ENCODE measurements around the gene ALDH1A1. TPM values are rescaled to one million over a fixed set of nuclear protein-coding genes. Genes with fewer than 3 reads are reported as not detected.

ALDH1A1 gene
- 527 TPM for total RNA-seq

DNA sequence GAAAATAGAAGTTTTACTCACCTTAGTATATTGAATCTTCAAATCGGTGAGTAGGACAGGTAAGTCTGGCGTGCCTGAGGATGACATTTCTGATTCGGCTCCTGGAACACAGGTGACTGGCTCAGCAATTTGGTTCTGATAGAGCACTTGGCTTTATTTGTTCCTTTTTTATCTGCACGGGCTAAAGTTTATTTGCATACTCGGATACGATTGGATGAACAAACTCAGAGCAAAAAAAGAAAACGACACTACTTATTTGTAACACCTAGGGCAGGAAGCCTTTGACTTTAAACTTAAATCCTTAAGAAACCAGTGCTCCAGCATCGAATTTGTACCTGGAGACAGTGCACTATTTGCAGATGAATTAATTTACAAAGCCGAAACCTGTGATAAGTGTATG, at the start of gene ALDH1A1:
Gene ALDH1A1 (minus strand): TSS at position 140 of the 400 bp plus-strand sequence. CDS start 53 bp downstream, at position 87.
- DNase-seq (ENCODE audit: low spot score) (peak; percentile 80), ATAC-seq (peak; percentile 76)

DNA sequence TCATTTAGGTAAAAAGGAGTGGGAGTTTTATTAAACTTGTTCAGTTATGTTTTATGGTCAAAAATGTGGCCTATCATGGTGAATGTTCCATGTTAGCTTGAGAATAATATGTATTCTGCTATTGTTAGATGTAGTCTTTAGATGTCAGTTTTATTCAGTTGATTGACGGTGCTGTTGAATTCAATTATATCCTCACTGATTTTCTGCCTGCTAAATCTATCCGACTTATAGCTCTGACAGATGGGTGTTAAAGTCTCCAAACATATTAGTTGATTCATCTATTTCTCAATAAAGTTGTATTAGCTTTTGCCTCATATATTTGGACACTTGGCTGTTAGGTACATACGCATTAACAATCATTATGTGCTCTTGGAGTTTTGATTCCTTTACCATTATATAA, 49.0 kb upstream of the ALDH1A1 start:
- ATAC-seq (no peak), DNase-seq (ENCODE audit: low spot score) (no peak)

DNA sequence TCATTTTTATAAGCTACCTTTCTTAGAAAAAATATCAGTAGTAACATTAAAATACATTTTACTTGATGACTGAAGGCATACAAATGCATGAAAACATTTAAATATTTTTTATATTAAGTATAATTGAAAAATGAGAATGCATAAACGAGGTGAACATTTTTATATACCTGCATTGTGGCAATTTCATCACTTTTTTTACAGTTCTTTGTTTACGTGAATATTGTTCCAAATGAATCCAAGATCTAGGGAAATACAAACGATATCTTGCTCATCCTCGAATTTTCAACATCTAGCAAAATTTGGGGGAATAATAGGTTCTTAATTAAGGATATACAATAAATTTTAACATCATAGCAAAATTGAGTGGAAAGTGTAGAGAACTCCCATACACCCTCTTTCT, 45.5 kb upstream of the ALDH1A1 start:
- DNase-seq (ENCODE audit: low spot score): no peak
- no peak for ATAC-seq

DNA sequence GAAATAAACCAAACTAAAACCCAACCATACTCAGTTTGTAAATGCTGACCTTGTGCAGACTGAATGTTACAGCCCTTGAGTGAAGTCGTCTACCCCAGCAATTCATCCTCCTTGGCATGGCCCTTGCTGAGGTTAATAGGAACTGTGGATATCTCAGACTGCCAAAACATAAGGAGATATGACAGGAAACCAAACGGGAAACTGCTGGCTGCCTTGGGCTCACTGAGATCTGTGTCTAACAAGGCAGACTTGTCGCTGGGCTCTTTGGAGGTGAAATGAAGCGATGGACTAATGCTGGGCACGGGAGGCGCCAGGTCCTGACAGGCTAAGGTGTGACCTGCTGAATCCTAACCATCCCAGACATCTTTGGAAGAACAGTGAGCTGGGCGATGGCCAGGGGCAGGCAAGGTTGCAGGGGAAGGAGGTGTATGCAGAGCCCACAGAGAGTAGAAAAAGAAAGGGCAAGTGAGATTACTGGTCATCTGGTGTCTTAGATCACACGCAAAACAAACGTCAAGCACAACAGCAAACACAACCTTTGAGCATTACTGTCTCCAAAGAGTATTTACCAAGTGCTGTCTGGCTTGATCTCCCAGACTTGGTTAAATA, 44.6 kb upstream of the ALDH1A1 start:
- ATAC-seq (peak; percentile 96), DNase-seq (ENCODE audit: low spot score) (peak; percentile 89)

DNA sequence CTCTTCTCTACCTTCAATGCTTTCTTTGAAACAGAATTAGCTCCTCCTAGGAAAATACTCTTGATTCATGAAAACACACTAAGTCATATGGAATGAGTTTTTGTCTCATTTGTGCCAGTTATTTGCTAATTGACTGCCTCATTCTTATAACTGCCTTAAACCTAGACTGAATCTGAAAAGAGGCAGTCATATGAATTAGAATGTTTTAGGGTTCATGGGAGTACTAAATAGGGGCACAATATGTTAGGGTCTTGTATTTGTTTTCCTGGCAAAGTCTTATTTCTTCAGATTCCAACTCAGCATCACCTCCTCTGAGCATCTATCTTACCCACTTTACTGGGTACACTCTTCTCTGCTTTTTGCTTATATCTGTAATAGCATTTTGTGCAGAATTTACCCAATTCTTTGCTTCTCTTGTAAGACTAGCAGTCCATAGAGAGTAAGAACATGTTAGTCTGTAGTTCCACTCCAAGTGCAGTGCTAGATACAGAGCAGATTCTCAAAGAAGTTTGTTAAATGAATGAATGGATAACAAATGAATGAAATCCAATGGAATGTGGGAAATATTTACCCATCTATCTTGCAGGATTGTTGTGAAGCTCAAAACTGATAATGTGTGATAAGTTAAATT, 43.9 kb upstream of the ALDH1A1 start:
- DNase-seq (ENCODE audit: low spot score) (no peak), ATAC-seq (peak; percentile 5)

DNA sequence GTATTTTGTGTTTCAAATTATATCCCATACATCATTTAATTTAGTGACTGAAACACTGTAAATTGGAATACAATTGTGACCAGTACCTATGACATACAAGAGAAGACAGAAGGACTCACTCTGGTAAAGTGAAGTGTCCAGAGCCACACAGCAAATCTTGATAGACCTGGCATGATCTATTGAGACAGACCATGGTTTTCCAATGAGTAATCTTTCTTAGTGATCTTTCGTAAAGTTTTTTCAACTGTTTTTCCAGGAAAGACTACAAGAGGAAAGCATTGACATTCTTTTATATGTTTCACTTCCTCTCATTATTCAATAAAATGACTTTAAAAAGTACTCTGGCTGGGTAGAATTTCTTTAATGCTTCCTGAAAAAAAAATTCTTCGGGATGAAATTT, 43.3 kb upstream of the ALDH1A1 start:
- ATAC-seq (no peak), DNase-seq (ENCODE audit: low spot score) (no peak)

DNA sequence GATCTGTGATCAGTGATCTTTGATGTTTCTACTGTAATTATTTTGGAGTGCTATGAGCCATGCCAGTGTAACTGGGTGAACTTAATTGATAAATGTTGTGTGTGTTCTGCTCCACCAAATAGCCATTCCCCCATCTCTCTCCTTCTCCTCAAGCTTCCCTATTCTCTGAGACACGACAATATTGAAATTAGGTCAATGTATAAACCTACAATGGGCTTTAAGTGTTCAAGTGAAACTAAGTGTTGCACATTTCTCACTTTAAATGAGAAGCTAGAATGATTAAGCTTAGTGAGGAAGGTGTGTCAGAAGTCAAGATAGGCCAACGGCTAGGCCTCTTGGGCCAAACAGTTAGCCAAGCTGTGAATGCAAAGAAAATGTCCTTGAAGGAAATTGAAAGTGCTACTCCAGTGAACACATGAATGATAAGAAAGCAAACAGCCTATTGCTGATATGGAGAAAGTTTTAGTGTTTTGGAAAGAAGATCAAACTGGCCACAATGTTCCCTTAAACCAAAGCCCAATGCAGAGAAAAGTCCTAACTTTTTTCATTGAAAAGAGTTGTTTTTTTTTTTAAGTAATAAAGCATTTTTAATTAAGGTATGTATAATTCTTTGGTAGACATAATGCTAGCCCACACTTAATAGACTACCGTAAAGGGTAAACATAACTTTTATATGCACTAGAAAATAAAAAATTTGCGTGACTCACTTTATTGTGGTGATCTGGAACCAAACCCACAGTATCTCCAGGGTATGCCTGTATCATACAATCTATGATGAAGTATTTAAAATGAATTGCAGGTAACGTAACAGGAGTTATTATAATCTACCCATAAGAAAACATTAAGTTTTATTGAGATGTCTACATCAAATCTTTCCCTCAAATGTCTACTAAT, 42.5 kb upstream of the ALDH1A1 start:
- ATAC-seq (no peak), DNase-seq (ENCODE audit: low spot score) (no peak)

DNA sequence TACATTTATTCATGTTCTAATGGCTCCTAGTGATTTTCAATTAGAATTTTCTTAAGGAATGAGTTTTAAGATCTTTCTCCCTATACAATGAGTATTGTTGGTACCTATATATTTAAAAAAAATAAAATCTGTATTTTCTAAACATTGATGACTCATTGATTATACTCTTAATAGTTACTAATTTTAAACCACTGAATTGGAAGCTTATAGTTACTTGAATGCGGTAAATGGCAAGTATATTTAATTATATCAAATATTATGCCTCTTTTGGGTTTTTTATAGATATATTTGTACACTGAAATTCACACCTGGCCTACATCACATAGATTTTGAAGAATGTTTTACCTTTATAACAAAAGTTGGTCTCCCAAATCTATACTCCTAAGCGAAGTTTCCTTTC, 38.9 kb upstream of the ALDH1A1 start:
- ATAC-seq (no peak), DNase-seq (ENCODE audit: low spot score) (no peak)

DNA sequence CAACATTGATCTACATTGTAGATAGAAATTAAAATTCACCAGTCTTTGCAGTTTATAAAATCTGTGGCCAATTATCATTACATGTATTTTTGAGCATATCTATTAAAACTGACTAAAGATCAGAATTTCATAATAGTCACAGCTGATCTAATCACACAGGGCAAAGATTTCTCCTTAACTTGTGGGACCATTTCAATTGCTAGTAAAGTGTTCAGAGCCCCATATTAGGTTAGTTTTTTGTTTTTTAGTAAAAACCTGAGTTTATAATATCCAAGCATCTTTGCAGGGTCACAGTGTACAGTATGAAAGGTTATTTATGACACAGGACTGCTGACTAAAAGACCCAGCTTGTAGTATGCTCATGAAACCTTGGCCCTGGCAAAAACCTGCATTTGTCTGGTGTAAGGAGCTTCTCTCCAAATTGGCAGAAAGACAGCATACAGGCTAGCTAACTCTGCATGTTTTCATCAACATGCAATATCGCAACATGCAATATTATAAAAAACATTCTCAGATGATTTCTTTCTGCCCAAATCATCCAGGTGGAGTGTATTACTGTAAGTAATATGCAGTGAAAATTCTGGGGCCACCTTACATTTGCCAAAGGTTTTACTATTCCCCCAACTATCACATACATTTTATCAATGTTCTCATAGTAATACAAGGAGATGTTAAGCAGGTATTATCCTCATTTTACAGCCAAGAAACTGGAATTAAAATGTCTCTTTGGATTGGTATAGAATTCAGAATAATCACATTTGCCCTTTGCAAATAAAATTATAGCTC, 37.7 kb upstream of the ALDH1A1 start:
- DNase-seq (ENCODE audit: low spot score): no peak
- ATAC-seq: peak; percentile 74

DNA sequence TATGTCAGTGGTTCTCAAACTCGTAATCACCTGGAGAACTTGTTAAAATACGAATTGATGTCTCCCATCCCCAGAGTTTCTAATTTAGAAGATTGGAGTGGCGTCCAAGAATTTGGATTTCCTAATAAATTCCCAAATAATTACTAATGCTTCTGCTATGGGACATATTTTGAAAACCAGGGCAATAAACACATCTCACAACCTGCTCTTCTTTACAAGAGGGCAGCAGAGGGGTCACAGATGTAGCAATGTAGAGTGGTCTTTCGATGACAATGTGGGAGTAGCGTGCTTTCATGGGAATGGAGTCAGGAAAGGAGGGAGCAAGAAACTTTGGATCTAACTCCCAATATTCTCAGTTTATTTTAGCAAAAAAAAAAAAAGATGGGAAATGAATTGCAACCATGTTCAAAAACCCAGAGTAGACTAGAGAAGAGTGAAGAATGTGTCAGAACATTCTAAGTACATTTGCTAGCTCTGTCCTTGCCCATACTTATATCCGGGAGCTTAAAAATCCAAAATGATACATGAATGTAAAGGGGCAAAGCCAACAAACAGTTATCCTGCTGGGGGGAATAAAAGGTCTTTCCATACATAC, 33.8 kb upstream of the ALDH1A1 start:
- ATAC-seq (no peak), DNase-seq (ENCODE audit: low spot score) (no peak)

DNA sequence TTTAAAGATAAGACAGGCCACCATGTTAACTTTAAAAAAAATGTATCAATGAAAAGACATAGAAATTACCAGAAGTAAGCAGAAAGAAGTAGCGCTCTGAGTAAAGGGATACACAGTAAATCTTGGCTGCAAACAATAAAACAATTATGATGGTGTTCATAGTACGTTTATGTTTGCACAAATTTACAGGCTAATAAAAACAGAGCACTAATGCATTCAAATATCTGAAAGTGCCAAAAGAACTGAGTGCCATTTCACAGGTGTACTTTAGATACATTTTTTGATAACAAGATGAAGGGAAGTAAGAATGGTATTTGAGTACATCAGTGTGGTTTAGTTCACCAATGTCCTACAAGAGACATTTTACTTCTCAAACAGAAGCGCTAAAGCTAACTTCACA, 32.9 kb upstream of the ALDH1A1 start:
- DNase-seq (ENCODE audit: low spot score): no peak
- ATAC-seq: no peak

DNA sequence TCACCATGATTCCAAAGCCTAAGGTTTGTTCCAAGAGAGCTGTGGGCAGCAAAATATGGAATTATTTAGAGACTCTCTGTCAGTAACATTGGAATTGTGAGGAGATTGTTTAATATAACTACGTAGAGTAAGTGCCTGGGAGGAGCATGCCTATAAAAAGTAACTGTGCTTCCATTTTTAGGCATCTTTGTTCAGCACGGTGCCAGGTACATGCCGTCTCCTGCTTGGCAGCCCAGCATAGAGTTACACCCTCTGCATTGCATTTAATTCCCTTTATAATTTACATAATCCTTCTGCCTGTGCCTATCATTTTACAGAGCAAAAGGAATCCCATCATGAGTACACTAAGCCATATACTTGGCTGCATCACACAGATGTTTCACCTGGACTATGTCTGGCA, 32.1 kb upstream of the ALDH1A1 start:
- ATAC-seq: no peak
- no peak for DNase-seq (ENCODE audit: low spot score)

DNA sequence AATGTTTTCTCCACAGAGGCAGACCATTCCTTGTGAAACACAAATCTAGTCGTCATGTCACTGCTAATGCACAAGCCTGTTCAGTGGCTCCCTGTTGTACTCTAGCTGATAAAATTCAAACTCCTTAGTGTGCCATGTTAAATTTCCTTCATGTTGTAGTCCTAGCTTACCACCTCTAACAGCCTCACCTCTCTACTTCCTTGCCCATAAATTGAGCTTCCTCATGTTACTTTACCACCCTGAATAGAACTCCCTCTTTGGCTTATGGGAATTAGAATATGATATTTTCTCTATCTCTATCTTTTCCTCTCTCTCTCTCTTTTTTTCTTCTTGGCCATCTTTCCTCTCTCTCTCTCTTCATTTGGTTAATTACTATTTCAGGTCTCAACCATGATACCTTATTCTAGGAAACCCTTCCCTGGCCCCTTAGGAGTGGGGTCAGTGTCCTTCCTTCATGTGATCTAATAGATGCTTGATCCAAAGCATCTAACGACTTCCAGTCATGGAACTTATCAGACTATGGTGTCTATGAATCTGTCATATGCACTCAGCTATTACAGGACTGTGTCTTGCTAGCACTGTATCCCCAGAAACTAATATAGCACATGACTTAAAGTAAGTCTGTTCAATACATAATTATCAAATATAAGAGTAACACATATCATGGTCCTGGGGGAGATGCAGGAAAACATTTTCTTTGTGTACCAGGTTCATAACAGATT, 31.5 kb upstream of the ALDH1A1 start:
- ATAC-seq: peak; percentile 17
- DNase-seq (ENCODE audit: low spot score): no peak

DNA sequence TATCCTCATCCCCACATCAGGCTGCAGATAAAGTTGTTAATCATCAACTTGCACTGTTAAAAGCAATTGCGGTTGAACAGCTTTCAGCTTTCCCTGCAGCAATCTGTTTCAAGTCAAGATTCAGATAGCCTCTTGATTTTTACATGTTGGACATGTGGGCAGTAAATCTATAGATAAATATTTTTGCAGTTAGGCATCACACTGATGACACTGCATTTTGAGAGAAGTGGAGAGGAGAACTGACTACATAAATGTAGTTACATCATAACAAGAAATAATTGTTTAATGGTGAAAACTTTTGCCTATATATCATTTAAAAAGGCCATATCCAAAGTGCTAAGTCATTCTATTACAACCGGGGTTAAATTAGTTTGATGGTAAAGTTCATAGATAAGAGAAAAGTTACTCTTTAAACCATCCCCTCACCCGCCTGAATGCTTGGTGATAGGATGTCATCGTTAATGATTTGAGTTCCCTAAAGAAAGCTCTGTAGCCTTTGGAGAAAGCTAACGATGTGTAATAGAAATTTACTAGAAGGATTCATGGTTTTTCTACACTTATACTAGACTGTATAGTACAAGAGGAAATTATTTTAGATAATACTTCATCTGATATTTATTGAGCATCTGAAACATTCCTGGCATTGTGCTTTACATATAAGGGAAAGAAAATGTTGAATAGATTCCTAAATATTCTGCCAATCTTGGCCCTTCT, 30.8 kb upstream of the ALDH1A1 start:
- DNase-seq (ENCODE audit: low spot score) (no peak), ATAC-seq (peak; percentile 78)

DNA sequence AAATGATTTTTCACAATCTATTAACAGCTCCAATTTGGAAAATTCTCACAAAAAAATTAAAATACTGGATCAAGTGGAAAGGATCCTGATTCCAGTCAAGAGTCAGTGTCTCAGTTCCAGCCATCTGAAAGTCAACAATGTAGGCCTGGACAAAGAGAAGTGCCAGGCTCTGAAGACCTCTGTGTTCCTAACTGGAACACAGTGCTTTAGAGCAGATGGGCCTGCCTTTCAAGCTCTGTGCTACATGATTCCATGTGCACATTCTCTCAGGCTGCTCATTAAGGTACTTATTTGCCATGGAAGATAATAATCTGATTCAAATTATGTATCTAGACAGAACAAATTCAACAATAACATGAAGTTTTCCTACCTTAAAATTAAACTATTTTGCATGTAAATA, 30.2 kb upstream of the ALDH1A1 start:
- peak; percentile 69 for ATAC-seq
- DNase-seq (ENCODE audit: low spot score): no peak

DNA sequence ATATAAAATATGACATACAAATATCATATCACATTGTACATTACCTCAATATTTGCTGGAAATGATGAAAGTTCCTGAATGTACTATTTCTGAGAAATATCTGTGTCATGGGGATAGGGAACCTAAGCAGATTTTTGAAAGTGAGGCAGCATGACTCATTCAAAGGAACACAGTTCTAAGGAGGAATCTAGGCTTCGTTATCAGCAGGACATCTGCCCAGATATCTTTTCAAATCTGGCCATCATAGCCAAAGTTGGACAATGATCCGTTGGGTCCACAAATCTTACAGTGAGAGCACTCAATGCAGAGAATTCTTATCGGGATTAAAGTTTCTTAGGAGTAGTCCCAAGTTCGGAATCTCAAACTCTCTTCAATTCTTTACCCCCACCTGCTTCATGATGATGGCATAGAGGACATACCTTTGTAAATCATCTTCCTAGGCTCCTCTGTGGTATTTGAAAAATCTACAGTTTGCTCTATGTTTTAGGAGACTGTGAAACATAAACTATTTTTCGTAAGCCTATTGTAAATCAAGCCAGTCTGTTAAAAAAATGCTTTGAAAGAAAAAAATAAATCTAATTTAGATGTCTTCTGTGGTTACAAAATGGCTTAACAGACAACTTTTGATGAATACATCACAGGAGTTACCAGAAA, 29.4 kb upstream of the ALDH1A1 start:
- ATAC-seq (no peak), DNase-seq (ENCODE audit: low spot score) (no peak)

DNA sequence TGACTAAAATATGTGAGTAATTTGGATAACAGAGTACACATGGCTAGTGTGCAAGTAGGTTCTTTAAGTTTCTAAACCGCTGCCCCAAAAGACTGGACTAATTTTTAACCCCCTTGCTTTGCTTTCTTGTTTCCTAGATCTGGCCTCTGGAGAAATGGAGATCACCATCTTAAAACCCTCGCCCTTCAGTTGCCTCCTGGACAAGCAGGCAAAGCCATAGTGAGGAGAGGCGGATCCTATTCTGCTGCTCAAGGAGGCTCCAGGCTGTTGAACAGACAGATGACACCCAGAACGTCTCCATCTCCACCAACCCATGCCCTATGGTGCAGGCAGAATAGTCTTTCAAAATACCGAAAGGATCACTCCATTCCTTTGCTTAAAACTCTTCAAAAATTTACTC, 28.6 kb upstream of the ALDH1A1 start:
- ATAC-seq (no peak), DNase-seq (ENCODE audit: low spot score) (no peak)

DNA sequence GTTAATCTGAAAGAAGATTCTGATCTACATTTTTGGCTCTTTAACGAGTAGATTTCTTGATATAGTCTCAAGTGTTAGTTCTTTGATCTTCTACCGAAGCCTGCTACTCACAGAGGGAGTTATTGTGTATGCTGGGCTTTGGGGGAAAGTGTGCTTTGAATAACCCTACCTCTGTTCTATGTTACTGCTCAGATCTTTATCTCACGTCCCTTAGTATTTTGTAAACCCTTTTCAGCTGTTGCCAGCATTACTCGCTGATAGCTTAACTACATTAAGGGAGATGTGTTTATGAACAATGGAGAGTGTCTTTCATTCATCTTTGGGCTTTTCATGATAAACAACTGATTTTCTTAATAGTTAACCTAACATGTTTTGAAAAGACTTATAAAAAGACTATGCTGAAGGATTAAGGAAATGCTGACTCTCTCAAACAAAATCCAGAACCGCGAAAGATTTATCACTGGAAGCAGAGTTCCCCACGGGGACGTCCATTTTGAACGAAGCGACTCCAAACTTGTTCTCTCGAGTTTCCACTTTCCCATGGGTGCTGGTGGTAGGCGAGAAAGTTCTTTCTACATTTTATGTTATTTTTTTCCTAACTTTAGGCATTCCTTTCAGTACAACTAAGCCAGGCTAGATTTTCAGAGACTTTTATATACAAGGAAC, 27.9 kb upstream of the ALDH1A1 start:
- DNase-seq (ENCODE audit: low spot score) (no peak), ATAC-seq (no peak)

Measured in left lobe of liver (tissue), 2 donors.